Activated gamma-delta T cell treated with Interleukin-2 at 50 U/mL for 16 hours (primary cell): ENCODE measurements around the gene TPSD1.
"Not testable (repeated sequence)": the region's sequence is repeated elsewhere in the genome, so short reads cannot be mapped to it uniquely, and the experiment has no call there.

Experiments used
- DNase-seq: peaks from one replicate; pipeline ENCODE4 v3.0.0-alpha.2; 2020

The TPSD1 gene

GRCh38 chr16:1243907-1244850 is 11.7 kb upstream of the TPSD1 start:
- DNase-seq: not testable (repeated sequence)

GRCh38 chr16:1244881-1245280 is 11.0 kb upstream of the TPSD1 start:
- no peak for DNase-seq

GRCh38 chr16:1245452-1246020 is 10.3 kb upstream of the TPSD1 start:
- DNase-seq: no peak

- DNase-seq: not testable (repeated sequence)
Observed at GRCh38 chr16:1247903-1248537, 7.8 kb upstream of the TPSD1 start.

- DNase-seq: not testable (repeated sequence)
Observed at GRCh38 chr16:1249031-1249755, 6.7 kb upstream of the TPSD1 start.

- not testable (repeated sequence) for DNase-seq
Observed at GRCh38 chr16:1253701-1254364, 2.0 kb upstream of the TPSD1 start.

GRCh38 chr16:1254821-1255220 is 1.0 kb upstream of the TPSD1 start:
- not testable (repeated sequence) for DNase-seq

GRCh38 chr16:1256296-1256873 is 516 bp downstream of the TPSD1 start:
- not testable (repeated sequence) for DNase-seq

GRCh38 chr16:1256874-1257322 is 1.0 kb downstream of the TPSD1 start:
- DNase-seq: no peak

- no peak for DNase-seq
Observed at GRCh38 chr16:1257561-1258224, 1.8 kb downstream of the TPSD1 start.

- no peak for DNase-seq
Observed at GRCh38 chr16:1258225-1258600, 2.3 kb downstream of the TPSD1 start.

GRCh38 chr16:1258906-1259759 is 3.3 kb downstream of the TPSD1 start:
- DNase-seq: peak; percentile 20

- no peak for DNase-seq
Observed at GRCh38 chr16:1259760-1260068, 3.8 kb downstream of the TPSD1 start.

GRCh38 chr16:1260101-1260680 is 4.3 kb downstream of the TPSD1 start:
- DNase-seq: no peak

- no peak for DNase-seq
Observed at GRCh38 chr16:1261131-1261892, 5.4 kb downstream of the TPSD1 start.

GRCh38 chr16:1262210-1262845 is 6.5 kb downstream of the TPSD1 start:
- DNase-seq: no peak

GRCh38 chr16:1262846-1263221 is 7.0 kb downstream of the TPSD1 start:
- DNase-seq: no peak

GRCh38 chr16:1263591-1264344 is 7.9 kb downstream of the TPSD1 start:
- no peak for DNase-seq
